SU-DHL-6 (cell line): ENCODE measurements around the gene GORASP1.

Experiments
- EZH2phosphoT487 ChIP-seq: fragments of 200-600 bp; sonication (generic), shearing (Covaris generic); conservative IDR thresholded peaks from 2 replicates; pipeline ENCODE4 v1.6.1; 2018; ENCODE audit warnings: mild to moderate bottlenecking, antibody characterized with exemption, low read length, moderate library complexity, mixed read lengths
- TF ChIP-seq, protein P1 (sequence below): fragments of 200-600 bp; sonication (generic); IDR thresholded peaks from one replicate; pipeline ENCODE4 v1.5.1; 2017; ENCODE audit warnings: antibody characterized with exemption, mild to moderate bottlenecking, low read length, moderate library complexity; ENCODE audit not compliant: insufficient read depth, poor library complexity, severe bottlenecking

DNA sequence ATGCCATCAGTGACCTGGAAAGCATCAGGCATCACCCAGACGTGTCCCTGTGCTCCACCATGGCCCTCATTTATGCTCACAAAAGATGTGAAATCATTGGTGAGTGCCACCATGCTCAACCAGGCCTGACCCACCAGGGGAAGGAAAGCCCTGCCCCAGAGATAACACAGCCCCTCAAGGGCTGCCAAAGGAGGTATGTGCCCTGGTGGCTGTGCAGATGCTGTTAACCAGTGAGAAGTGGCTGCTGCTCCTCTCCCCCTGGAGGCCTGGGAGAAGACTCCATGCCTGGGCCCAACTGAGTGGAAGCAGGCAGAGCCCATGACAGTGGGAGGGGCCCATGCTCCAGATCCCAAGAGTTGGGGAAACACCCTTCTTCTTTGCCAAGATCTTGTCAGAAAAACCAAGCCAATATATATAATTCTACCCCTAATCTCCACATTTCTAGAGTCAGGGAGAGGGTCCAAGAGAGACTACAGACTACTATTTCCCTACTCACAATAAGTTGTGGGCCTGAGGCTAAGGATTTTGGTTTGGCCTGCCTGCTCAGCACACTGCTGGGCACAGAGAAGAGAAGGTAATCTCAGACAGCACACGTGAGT lies 2.7 kb upstream of the GORASP1 start:
- TF ChIP-seq, protein P1, sequence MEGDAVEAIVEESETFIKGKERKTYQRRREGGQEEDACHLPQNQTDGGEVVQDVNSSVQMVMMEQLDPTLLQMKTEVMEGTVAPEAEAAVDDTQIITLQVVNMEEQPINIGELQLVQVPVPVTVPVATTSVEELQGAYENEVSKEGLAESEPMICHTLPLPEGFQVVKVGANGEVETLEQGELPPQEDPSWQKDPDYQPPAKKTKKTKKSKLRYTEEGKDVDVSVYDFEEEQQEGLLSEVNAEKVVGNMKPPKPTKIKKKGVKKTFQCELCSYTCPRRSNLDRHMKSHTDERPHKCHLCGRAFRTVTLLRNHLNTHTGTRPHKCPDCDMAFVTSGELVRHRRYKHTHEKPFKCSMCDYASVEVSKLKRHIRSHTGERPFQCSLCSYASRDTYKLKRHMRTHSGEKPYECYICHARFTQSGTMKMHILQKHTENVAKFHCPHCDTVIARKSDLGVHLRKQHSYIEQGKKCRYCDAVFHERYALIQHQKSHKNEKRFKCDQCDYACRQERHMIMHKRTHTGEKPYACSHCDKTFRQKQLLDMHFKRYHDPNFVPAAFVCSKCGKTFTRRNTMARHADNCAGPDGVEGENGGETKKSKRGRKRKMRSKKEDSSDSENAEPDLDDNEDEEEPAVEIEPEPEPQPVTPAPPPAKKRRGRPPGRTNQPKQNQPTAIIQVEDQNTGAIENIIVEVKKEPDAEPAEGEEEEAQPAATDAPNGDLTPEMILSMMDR, result no peak
- no peak for TF ChIP-seq EZH2phosphoT487
